Kidney capillary endothelial cell (primary cell): ENCODE results near the gene MYO5A.
"Not testable (repeated sequence)": the region's sequence is repeated elsewhere in the genome, so short reads cannot be mapped to it uniquely, and the experiment has no call there.

Experiments used
- DNase-seq: peaks from one replicate; pipeline ENCODE4 v3.0.0-alpha.2; 2018; ENCODE audit warnings: low spot score

MYO5A gene

GRCh38 chr15:52540374-52541012, 11.8 kb upstream of the MYO5A start:
- DNase-seq, result no peak

- DNase-seq, result no peak
These were observed 8.8 kb upstream of the MYO5A start for GRCh38 chr15:52537459-52537858.

- no peak for DNase-seq
These were observed 3.7 kb upstream of the MYO5A start for GRCh38 chr15:52532427-52532826.

GRCh38 chr15:52529940-52530339, 1.3 kb upstream of the MYO5A start:
- DNase-seq, result no peak

GRCh38 chr15:52529341-52529924, 753 bp upstream of the MYO5A start:
- DNase-seq, result peak; percentile 10

- peak; percentile 29 for DNase-seq
These were observed 643 bp downstream of the MYO5A start for GRCh38 chr15:52527911-52528563.

- no peak for DNase-seq
These were observed 1.3 kb downstream of the MYO5A start for GRCh38 chr15:52527196-52527910.

- no peak for DNase-seq
These were observed 4.2 kb downstream of the MYO5A start for GRCh38 chr15:52524223-52525136.

- no peak for DNase-seq
These were observed 5.0 kb downstream of the MYO5A start for GRCh38 chr15:52523647-52524046.

GRCh38 chr15:52523192-52523591, 5.5 kb downstream of the MYO5A start:
- no peak for DNase-seq

- DNase-seq, result no peak
These were observed 7.0 kb downstream of the MYO5A start for GRCh38 chr15:52521682-52522081.

- no peak for DNase-seq
These were observed 8.3 kb downstream of the MYO5A start for GRCh38 chr15:52520421-52520820.

GRCh38 chr15:52518487-52519371, 10.0 kb downstream of the MYO5A start:
- DNase-seq, result no peak

GRCh38 chr15:52517014-52517413, 11.7 kb downstream of the MYO5A start:
- no peak for DNase-seq

GRCh38 chr15:52515343-52515742, 13.3 kb downstream of the MYO5A start:
- DNase-seq, result no peak

- no peak for DNase-seq
These were observed 14.2 kb downstream of the MYO5A start for GRCh38 chr15:52514482-52514881.

- DNase-seq, result not testable (repeated sequence)
These were observed 15.8 kb downstream of the MYO5A start for GRCh38 chr15:52512869-52513268.

GRCh38 chr15:52511084-52511483, 17.6 kb downstream of the MYO5A start:
- no peak for DNase-seq

GRCh38 chr15:52509500-52510245, 19.0 kb downstream of the MYO5A start:
- DNase-seq, result no peak

- no peak for DNase-seq
These were observed 22.1 kb downstream of the MYO5A start for GRCh38 chr15:52506549-52506948.
